AG20443 (cell line): ENCODE measurements around the gene ATF2.
"Not testable (repeated sequence)": the region's sequence is repeated elsewhere in the genome, so short reads cannot be mapped to it uniquely, and the experiment has no call there.

Experiments
- DNase-seq: peaks from one replicate; pipeline ENCODE4 v3.0.0; 2012; ENCODE audit warnings: low spot score, mixed read lengths

Gene ATF2

GRCh38 chr2:175166216-175166824 is 1.7 kb downstream of the ATF2 start:
- DNase-seq: no peak

- DNase-seq: no peak
These were observed 3.8 kb downstream of the ATF2 start for GRCh38 chr2:175164235-175164634.

- no peak for DNase-seq
These were observed 9.1 kb downstream of the ATF2 start for GRCh38 chr2:175158894-175159293.

GRCh38 chr2:175156534-175156933 is 11.5 kb downstream of the ATF2 start:
- DNase-seq: no peak

- peak; percentile 16 for DNase-seq
These were observed 13.3 kb downstream of the ATF2 start for GRCh38 chr2:175154661-175155082.

- no peak for DNase-seq
These were observed 15.8 kb downstream of the ATF2 start for GRCh38 chr2:175152242-175152641.

GRCh38 chr2:175151791-175152190 is 16.2 kb downstream of the ATF2 start:
- DNase-seq: no peak

GRCh38 chr2:175147186-175147585 is 20.8 kb downstream of the ATF2 start:
- peak; percentile 6 for DNase-seq

- no peak for DNase-seq
These were observed 24.3 kb downstream of the ATF2 start for GRCh38 chr2:175143678-175144077.

- DNase-seq: no peak
These were observed 24.8 kb downstream of the ATF2 start for GRCh38 chr2:175143191-175143590.

GRCh38 chr2:175140332-175140731 is 27.7 kb downstream of the ATF2 start:
- DNase-seq: no peak

GRCh38 chr2:175137793-175138192 is 30.2 kb downstream of the ATF2 start:
- DNase-seq: no peak

- no peak for DNase-seq
These were observed 31.4 kb downstream of the ATF2 start for GRCh38 chr2:175136334-175137215.

GRCh38 chr2:175135862-175136261 is 32.1 kb downstream of the ATF2 start:
- DNase-seq: no peak

GRCh38 chr2:175135177-175135576 is 32.8 kb downstream of the ATF2 start:
- DNase-seq: no peak

- no peak for DNase-seq
These were observed 36.8 kb downstream of the ATF2 start for GRCh38 chr2:175131252-175131651.

- DNase-seq: no peak
These were observed 41.3 kb downstream of the ATF2 start for GRCh38 chr2:175126661-175127060.

- no peak for DNase-seq
These were observed 44.7 kb downstream of the ATF2 start for GRCh38 chr2:175123254-175123653.

GRCh38 chr2:175111200-175111657 is 56.8 kb downstream of the ATF2 start:
- DNase-seq: peak; percentile 54

GRCh38 chr2:175108091-175108490 is 59.9 kb downstream of the ATF2 start:
- DNase-seq: not testable (repeated sequence)

- DNase-seq: no peak
These were observed 60.9 kb downstream of the ATF2 start for GRCh38 chr2:175107146-175107545.

GRCh38 chr2:175103191-175103590 is 64.8 kb downstream of the ATF2 start:
- DNase-seq: no peak

GRCh38 chr2:175101514-175101913 is 66.5 kb downstream of the ATF2 start:
- no peak for DNase-seq
